ENCODE measurements around the gene LIN28A. TPM values are rescaled to one million over a fixed set of nuclear protein-coding genes. Genes with fewer than 3 reads are reported as not detected.

LIN28A gene
- total RNA-seq, 1 donor from 2014 or later = not detected

DNA sequence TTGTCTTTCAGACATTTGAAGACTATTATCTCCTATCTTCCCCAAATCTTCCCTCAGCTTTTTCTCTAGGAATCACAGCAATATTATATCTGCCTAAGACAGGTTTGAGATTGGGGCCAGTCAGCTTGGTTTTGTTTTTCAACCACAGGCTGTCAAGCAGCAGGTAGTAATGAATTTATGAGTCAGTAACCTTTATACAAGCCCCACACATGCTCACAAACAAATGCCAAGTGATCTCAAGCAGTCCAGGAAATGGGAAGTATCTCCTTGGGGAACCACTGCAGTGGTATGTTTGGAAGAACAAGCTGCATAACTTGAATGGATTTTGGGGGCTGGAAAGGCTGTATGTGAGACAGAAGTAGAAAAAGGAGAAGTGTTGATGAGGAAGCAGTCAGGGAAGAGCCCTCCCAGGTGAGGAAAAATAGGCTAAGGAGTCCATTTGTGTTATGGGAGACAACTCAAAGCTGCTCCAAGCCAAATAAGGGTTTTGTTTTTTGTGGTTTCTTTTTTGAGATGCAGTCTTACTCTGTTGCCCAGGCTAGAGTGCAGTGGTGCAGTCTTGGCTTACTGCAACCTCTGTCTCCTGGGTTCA is 23.6 kb downstream of the LIN28A start:
- Histone ChIP-seq H3K4me1 (peaks cover 31% of the 10 kb centered on the region), H3K4me3 (no peak overlapping the region), H3K27me3 (no peaks in the 10 kb centered on the region), H3K36me3 (peaks cover 0 to 38% of the 10 kb centered on the region in 2 donors), H3K27ac (no peak overlapping the region), H3K9me3 (no peaks in the 10 kb centered on the region)
- no peak for DNase-seq (ENCODE audit: extremely low spot score in 2 of 2)
- TF ChIP-seq, protein P1, sequence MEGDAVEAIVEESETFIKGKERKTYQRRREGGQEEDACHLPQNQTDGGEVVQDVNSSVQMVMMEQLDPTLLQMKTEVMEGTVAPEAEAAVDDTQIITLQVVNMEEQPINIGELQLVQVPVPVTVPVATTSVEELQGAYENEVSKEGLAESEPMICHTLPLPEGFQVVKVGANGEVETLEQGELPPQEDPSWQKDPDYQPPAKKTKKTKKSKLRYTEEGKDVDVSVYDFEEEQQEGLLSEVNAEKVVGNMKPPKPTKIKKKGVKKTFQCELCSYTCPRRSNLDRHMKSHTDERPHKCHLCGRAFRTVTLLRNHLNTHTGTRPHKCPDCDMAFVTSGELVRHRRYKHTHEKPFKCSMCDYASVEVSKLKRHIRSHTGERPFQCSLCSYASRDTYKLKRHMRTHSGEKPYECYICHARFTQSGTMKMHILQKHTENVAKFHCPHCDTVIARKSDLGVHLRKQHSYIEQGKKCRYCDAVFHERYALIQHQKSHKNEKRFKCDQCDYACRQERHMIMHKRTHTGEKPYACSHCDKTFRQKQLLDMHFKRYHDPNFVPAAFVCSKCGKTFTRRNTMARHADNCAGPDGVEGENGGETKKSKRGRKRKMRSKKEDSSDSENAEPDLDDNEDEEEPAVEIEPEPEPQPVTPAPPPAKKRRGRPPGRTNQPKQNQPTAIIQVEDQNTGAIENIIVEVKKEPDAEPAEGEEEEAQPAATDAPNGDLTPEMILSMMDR (IDR thresholded peaks at IDR 0.05) = no peak
- intact Hi-C loops (cut with DNase I) = no loop called here

DNA sequence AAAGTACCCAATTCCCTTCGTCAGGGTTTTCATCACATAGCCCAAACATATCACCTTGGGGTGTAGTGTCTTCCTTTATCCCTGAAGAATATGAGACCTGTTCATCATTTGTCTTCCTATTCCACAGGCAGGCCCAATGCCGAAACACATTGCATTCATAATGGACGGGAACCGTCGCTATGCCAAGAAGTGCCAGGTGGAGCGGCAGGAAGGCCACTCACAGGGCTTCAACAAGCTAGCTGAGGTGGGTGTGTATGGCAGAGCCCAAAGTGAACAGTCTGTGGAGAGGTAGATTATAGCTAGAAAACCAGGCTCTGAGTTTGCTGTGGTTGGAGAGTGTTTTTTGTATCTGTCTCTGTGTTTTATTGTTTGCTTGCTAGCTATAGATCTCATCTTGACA is 27.4 kb downstream of the LIN28A start:
- Histone ChIP-seq H3K4me3 (no peak overlapping the region), H3K27me3 (no peaks in the 10 kb centered on the region), H3K9me3 (no peaks in the 10 kb centered on the region), H3K27ac (no peak overlapping the region), H3K4me1 (peaks cover 16% of the 10 kb centered on the region), H3K36me3 (peaks cover 0 to 68% of the 10 kb centered on the region in 2 donors)
- intact Hi-C loops (cut with DNase I) = no loop called here
- TF ChIP-seq, protein P1 (IDR thresholded peaks at IDR 0.05) = no peak
- TF ChIP-seq POLR2AphosphoS5 (IDR thresholded peaks at IDR 0.05; ENCODE audit: insufficient read depth in 1 of 2, low read depth in 1 of 2) (no peak), POLR2A (IDR thresholded peaks at IDR 0.05) (no peak)
- no peak for DNase-seq (ENCODE audit: extremely low spot score in 2 of 2)

DNA sequence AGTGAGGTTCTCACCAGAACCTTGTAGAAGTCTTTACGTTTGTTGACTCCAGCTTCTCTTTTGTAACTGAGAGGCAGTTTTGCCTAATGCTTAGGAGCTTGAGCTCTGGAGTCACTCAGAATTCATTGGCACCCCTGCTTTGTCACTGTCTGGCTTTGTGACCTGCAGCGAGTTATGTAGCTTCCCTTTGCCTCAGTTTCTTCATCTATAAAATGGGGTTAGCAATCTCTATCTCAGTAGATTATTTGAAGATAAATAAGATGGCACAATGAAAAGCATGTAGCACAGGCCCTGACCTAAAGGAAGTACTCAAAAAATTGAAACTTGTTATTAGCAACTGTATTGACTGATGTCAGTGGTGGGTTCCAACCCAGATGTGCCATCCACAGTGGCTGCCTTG is 29.6 kb downstream of the LIN28A start:
- Histone ChIP-seq H3K4me1 (no peaks in the 10 kb centered on the region), H3K4me3 (no peak overlapping the region), H3K9me3 (no peaks in the 10 kb centered on the region), H3K36me3 (peaks cover 0 to 87% of the 10 kb centered on the region in 2 donors), H3K27ac (no peak overlapping the region), H3K27me3 (no peaks in the 10 kb centered on the region)
- TF ChIP-seq POLR2AphosphoS5 (IDR thresholded peaks at IDR 0.05; ENCODE audit: insufficient read depth in 1 of 2, low read depth in 1 of 2) (no peak), POLR2A (IDR thresholded peaks at IDR 0.05) (no peak)
- TF ChIP-seq, protein P1 (IDR thresholded peaks at IDR 0.05) = no peak
- intact Hi-C loops (cut with DNase I) = no loop called here
- DNase-seq (ENCODE audit: extremely low spot score in 2 of 2) = no peak

DNA sequence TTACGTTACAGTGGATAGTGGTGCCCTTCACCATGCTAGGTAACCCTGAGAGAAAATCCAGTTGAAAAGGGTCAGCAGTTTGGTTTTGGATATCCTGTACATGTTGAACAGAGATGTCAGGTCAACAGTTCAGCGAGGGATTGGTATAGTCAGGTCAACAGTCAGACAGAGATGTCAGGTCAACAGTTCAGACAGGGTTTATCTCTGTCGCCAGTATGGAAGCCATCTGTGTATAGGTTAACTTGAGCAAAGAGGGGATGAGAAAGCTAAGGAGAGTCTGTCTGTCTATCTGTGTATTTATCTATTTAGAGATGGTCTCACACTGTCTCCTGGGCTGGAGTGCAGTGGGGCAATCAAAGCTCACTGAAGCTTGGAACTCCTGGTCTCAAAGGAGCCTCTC is 39.3 kb downstream of the LIN28A start:
- no peak for DNase-seq (ENCODE audit: extremely low spot score in 2 of 2)
- Histone ChIP-seq H3K27me3 (no peaks in the 10 kb centered on the region), H3K27ac (no peak overlapping the region), H3K9me3 (no peaks in the 10 kb centered on the region), H3K4me3 (no peak overlapping the region), H3K36me3 (peaks cover 0 to 47% of the 10 kb centered on the region in 2 donors), H3K4me1 (no peaks in the 10 kb centered on the region)
- intact Hi-C loops (cut with DNase I) = no loop called here
- TF ChIP-seq, protein P1 (IDR thresholded peaks at IDR 0.05) = no peak
- TF ChIP-seq POLR2AphosphoS5 (IDR thresholded peaks at IDR 0.05; ENCODE audit: insufficient read depth in 1 of 2, low read depth in 1 of 2) (no peak), POLR2A (IDR thresholded peaks at IDR 0.05) (no peak)

DNA sequence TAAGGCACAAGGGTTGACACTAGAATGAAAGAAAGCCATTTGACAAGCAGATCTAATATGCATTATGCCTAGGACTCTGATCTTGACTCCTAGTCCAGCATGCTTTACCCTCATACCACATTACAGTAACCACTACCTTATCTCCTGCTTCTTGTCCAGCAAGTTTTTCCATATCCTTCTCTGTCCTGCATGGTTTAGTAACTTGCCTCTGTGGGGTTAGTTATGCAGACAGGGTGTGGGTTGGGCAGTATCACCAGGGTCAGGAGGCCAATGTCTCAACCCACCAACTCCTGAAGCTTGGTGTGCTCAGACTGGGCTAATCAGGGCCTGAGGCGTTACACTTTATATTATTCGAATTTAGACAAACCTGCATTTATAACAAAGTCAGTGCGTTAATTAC is 40.3 kb downstream of the LIN28A start:
- Histone ChIP-seq H3K9me3 (no peaks in the 10 kb centered on the region), H3K27ac (no peak overlapping the region), H3K27me3 (no peaks in the 10 kb centered on the region), H3K4me3 (no peak overlapping the region), H3K4me1 (no peaks in the 10 kb centered on the region), H3K36me3 (peaks cover 0 to 49% of the 10 kb centered on the region in 2 donors)
- DNase-seq (ENCODE audit: extremely low spot score in 2 of 2) = no peak
- intact Hi-C loops (cut with DNase I) = no loop called here
- TF ChIP-seq, protein P1 (IDR thresholded peaks at IDR 0.05) = no peak
- TF ChIP-seq POLR2A (IDR thresholded peaks at IDR 0.05) = no peak
- TF ChIP-seq POLR2AphosphoS5 (IDR thresholded peaks at IDR 0.05; ENCODE audit: insufficient read depth in 1 of 2, low read depth in 1 of 2) = no peak

Measured in vagina (tissue), 2 donors.